Effector memory CD4-positive, alpha-beta T cell (primary cell): ENCODE data around the gene GFOD2.

ENCODE experiments used
- DNase-seq, 3 donors: peaks; one replicate each; pipeline ENCODE4 v3.0.0-alpha.2; 2020
- H3K27ac ChIP-seq: 2 replicates; pipeline ENCODE4 v1.7.0; 2013; ENCODE audit warnings: mild to moderate bottlenecking, low read length, moderate library complexity; ENCODE audit not compliant: insufficient read depth, poor library complexity, severe bottlenecking
- H3K27me3 ChIP-seq: replicated peaks from 2 replicates; pipeline ENCODE4 v1.7.0; 2013; ENCODE audit warnings: mild to moderate bottlenecking, low read length; ENCODE audit not compliant: insufficient read depth, control insufficient read depth, poor library complexity, severe bottlenecking
- H3K36me3 ChIP-seq: 2 replicates; pipeline ENCODE4 v1.7.0; 2013; ENCODE audit warnings: mild to moderate bottlenecking, low read length, moderate library complexity; ENCODE audit not compliant: control insufficient read depth, insufficient read depth
- H3K4me1 ChIP-seq: 2 replicates; pipeline ENCODE4 v1.7.0; 2013; ENCODE audit warnings: low read length, mild to moderate bottlenecking; ENCODE audit not compliant: control insufficient read depth, insufficient read depth, poor library complexity, severe bottlenecking
- H3K4me3 ChIP-seq: 2 replicates; pipeline ENCODE4 v1.7.0; 2013; ENCODE audit warnings: low read length, low read depth, mild to moderate bottlenecking; ENCODE audit not compliant: insufficient read depth, poor library complexity, severe bottlenecking
- H3K9me3 ChIP-seq: 2 replicates; pipeline ENCODE4 v1.7.0; 2013; ENCODE audit warnings: mild to moderate bottlenecking, low read length, moderate library complexity; ENCODE audit not compliant: control insufficient read depth

GFOD2 gene

GRCh38 chr16:67661101-67661761 is 57.9 kb downstream of the GFOD2 start:
- Histone ChIP-seq H3K9me3 (no peaks in the 10 kb centered on the region), H3K27me3 (no peaks in the 10 kb centered on the region), H3K27ac (peak overlapping the region; percentile 93), H3K36me3 (peaks cover 18% of the 10 kb centered on the region), H3K4me3 (peak overlapping the region; percentile 51), H3K4me1 (peaks cover 35% of the 10 kb centered on the region)
- no peak for DNase-seq

DNA sequence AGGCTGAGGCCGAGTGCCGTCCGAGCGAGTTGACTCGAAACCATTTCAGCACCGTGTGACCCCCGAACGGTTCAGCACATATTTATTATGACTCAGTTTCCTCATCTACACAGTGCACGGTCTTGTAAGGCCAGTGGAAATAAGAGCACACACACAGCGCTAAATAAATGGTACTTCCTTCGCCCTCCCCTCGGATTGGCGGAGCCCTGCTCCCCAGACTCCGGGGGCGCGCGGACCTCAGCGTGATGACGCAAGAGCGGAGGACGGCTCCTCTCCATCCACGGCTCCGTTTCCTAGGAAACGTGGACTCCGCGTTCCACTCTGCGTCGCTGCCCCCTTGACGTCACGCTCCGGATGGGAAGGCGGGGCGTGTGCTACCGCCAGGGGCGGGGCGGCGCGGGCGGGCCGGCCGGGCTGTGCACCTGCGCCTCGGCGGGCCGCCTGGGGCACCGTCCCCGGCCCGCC is 58.5 kb downstream of the GFOD2 start, which contains the start of gene PARD6A:
PARD6A (plus strand) TSS at position 397 of the 465 bp plus-strand sequence. CDS start 79 bp downstream, outside the sequence.
- Histone ChIP-seq H3K27ac (peak within 1 kb of the TSS; percentile 93), H3K4me1 (peaks cover 28% of the 10 kb centered on the region), H3K27me3 (no peaks in the 10 kb centered on the region), H3K4me3 (peak within 1 kb of the TSS; percentile 88), H3K36me3 (peaks cover 24% of the 10 kb centered on the region), H3K9me3 (no peaks in the 10 kb centered on the region)
- peak; percentile 92 to 96 (median 95) for DNase-seq

DNA sequence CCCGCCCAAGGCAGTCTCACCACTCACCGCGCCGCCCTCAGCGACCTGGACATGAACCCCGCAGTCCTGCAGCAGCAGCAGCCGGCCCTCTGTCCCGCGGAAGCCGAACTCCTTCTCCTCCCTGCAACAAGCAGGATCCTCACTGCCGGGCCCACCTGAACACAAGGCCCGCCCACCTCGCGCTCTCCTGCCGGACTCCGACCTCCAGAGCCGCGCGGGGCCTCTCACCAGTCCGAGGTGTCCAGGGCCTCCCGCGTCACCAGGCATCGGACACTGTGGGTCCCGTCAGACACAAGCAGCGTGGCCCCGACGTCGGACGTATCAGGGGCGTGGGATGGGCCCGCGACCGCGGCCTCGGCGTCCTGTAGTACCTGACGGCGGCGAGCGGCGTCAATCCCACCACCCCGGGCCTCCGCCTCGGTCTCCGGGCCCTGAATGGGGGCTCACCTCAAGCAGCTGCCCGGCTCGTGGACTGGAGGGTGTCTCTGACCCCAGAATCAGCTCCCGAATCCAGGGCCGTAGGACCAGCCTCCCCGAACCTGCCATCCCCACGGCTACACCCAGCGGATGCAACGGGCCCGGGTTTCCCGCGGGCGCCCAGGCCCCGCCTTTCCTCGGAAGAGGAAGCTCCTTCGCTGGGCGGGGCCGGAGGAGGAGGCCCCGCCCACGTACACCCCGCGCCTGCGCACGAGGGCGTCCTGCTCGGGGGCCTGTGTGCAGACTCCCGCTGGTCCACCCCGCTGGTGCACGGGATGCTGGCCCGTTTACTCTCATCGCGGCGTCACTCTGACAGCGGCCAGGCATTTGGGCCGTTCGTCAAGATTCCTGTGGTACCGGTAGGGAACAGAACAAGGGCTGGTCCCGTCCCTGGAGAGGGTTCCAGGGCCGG is 59.2 kb downstream of the GFOD2 start, which contains the start of gene ACD:
ACD (minus strand) TSS at position 586 of the 889 bp plus-strand sequence; CDS start at position 546, 40 bp downstream.
- Histone ChIP-seq H3K9me3 (no peaks in the 10 kb centered on the region), H3K4me1 (peaks cover 28% of the 10 kb centered on the region), H3K36me3 (peaks cover 31% of the 10 kb centered on the region), H3K27ac (peak within 1 kb of the TSS; percentile 93), H3K27me3 (no peaks in the 10 kb centered on the region), H3K4me3 (peak within 1 kb of the TSS; percentile 88)
- DNase-seq, result peak; percentile 84 to 90 (median 87)

DNA sequence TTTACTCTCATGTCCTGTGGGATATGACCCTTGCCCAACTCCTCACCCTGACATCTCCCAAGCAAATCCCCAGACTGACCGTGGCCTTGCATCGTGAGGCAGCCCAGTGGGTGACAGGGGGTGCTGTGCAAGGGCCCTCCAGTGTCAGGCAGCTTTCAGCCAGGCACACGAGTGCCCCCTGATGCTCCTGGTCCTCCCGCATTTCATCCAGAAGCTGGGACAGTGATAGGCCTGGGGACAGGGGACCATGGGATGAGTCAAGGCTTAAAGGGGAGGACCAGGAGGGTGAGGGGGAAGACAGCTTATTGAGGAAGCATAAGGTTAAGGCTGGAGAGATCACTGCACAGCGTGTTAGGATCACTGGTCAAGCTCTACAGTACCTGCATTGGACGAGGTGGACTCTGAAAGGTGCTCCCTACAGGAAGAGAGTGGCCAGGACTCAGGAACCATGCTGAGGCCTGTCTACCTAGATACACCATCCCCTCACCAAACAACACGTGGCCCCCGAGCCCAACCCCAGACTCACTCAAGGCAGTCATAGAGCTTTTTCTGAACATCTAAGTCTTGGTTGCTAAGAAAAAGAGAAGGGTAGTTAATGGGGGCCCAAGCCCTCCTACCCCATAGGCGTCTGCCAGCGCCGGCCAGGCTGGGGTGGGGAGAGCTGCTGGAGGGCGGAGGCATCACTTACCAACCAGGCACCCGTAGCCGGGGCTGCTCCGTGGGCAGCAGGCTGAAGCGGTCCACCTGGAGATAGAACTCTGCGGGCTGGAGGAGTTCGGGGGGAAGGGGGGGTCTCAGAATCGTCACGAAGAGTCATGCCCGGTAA is 60.1 kb downstream of the GFOD2 start:
- no peaks in the 10 kb centered on the region for H3K9me3 ChIP-seq
- peak overlapping the region; percentile 88 for H3K4me3 ChIP-seq
- no peak for DNase-seq
- H3K36me3 ChIP-seq, result peaks cover 40% of the 10 kb centered on the region
- peaks cover 28% of the 10 kb centered on the region for H3K4me1 ChIP-seq
- peak overlapping the region; percentile 93 for H3K27ac ChIP-seq
- no peaks in the 10 kb centered on the region for H3K27me3 ChIP-seq

- Histone ChIP-seq H3K27me3 (no peaks in the 10 kb centered on the region), H3K27ac (no peak overlapping the region), H3K36me3 (peaks cover 44% of the 10 kb centered on the region), H3K4me3 (no peak overlapping the region), H3K4me1 (peaks cover 28% of the 10 kb centered on the region), H3K9me3 (no peaks in the 10 kb centered on the region)
- DNase-seq, result no peak
Measured at GRCh38 chr16:67657751-67658518, 61.2 kb downstream of the GFOD2 start.

GRCh38 chr16:67657017-67657608 is 62.0 kb downstream of the GFOD2 start:
- H3K4me3 ChIP-seq, result no peak overlapping the region
- H3K9me3 ChIP-seq, result no peaks in the 10 kb centered on the region
- H3K4me1 ChIP-seq, result peaks cover 28% of the 10 kb centered on the region
- no peak for DNase-seq
- peaks cover 47% of the 10 kb centered on the region for H3K36me3 ChIP-seq
- H3K27ac ChIP-seq, result no peak overlapping the region
- no peaks in the 10 kb centered on the region for H3K27me3 ChIP-seq

- peaks cover 25% of the 10 kb centered on the region for H3K4me1 ChIP-seq
- H3K9me3 ChIP-seq, result no peaks in the 10 kb centered on the region
- H3K27me3 ChIP-seq, result no peaks in the 10 kb centered on the region
- H3K36me3 ChIP-seq, result peaks cover 53% of the 10 kb centered on the region
- no peak for DNase-seq
- H3K27ac ChIP-seq, result no peak overlapping the region
- no peak overlapping the region for H3K4me3 ChIP-seq
Measured at GRCh38 chr16:67656344-67657016, 62.6 kb downstream of the GFOD2 start.

GRCh38 chr16:67655363-67655762 is 63.8 kb downstream of the GFOD2 start:
- H3K9me3 ChIP-seq, result no peaks in the 10 kb centered on the region

More at GRCh38 chr16:67655363-67655762, 63.8 kb downstream of the GFOD2 start:
- peaks cover 64% of the 10 kb centered on the region for H3K36me3 ChIP-seq
- H3K27me3 ChIP-seq, result no peaks in the 10 kb centered on the region
- H3K4me3 ChIP-seq, result no peak overlapping the region
- no peak for DNase-seq
- H3K27ac ChIP-seq, result no peak overlapping the region
- H3K4me1 ChIP-seq, result peaks cover 16% of the 10 kb centered on the region
